Measurements from ENCODE around the gene RBM7.

RBM7 gene

GRCh38 chr11:114386545-114386944 is 13.9 kb upstream of the RBM7 start:
- H3K27me3 ChIP-seq (replicated peaks; ENCODE audit: insufficient read depth, low read length), result no peaks in the 10 kb centered on the region
- H3K79me2 ChIP-seq (ENCODE audit: low read length), result no peaks in the 10 kb centered on the region
- no peaks in the 10 kb centered on the region for H3K4me1 ChIP-seq (ENCODE audit: low read length)
- TF ChIP-seq EZH2phosphoT487 (IDR thresholded peaks at IDR 0.05; ENCODE audit: low read length) (no peak), EZH2 (optimal IDR thresholded peaks at IDR 0.05; ENCODE audit: low read depth, low read length) (no peak)
- TF ChIP-seq, protein P1, sequence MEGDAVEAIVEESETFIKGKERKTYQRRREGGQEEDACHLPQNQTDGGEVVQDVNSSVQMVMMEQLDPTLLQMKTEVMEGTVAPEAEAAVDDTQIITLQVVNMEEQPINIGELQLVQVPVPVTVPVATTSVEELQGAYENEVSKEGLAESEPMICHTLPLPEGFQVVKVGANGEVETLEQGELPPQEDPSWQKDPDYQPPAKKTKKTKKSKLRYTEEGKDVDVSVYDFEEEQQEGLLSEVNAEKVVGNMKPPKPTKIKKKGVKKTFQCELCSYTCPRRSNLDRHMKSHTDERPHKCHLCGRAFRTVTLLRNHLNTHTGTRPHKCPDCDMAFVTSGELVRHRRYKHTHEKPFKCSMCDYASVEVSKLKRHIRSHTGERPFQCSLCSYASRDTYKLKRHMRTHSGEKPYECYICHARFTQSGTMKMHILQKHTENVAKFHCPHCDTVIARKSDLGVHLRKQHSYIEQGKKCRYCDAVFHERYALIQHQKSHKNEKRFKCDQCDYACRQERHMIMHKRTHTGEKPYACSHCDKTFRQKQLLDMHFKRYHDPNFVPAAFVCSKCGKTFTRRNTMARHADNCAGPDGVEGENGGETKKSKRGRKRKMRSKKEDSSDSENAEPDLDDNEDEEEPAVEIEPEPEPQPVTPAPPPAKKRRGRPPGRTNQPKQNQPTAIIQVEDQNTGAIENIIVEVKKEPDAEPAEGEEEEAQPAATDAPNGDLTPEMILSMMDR (IDR thresholded peaks at IDR 0.05; ENCODE audit: low read length), result no peak
- no peak overlapping the region for H3K4me3 ChIP-seq (ENCODE audit: low read length)
- no peak overlapping the region for H2AFZ ChIP-seq (ENCODE audit: low read length)
- H3K9me3 ChIP-seq (replicated peaks; ENCODE audit: insufficient read depth, low read length), result no peaks in the 10 kb centered on the region
- no peak for DNase-seq
- H4K20me1 ChIP-seq (ENCODE audit: insufficient read depth, low read length), result no peaks in the 10 kb centered on the region
- no peaks in the 10 kb centered on the region for H3K36me3 ChIP-seq (replicated peaks; ENCODE audit: insufficient read depth, low read length)
- H3K27ac ChIP-seq (ENCODE audit: low read length), result no peak overlapping the region
- no peak overlapping the region for H3K9ac ChIP-seq (ENCODE audit: low read length)
- H3K9me2 ChIP-seq (replicated peaks; ENCODE audit: insufficient read depth, low read length), result no peaks in the 10 kb centered on the region
- H3F3A ChIP-seq (ENCODE audit: insufficient read depth, low read length), result no peaks in the 10 kb centered on the region
- no peak overlapping the region for H3K4me2 ChIP-seq (ENCODE audit: low read depth, low read length)

- Histone ChIP-seq H3K4me1 (ENCODE audit: low read length) (no peaks in the 10 kb centered on the region), H3K9ac (ENCODE audit: low read length) (no peak overlapping the region), H3K27me3 (replicated peaks; ENCODE audit: insufficient read depth, low read length) (no peaks in the 10 kb centered on the region), H3K9me3 (replicated peaks; ENCODE audit: insufficient read depth, low read length) (no peaks in the 10 kb centered on the region), H3K9me2 (replicated peaks; ENCODE audit: insufficient read depth, low read length) (no peaks in the 10 kb centered on the region), H3K4me3 (ENCODE audit: low read length) (no peak overlapping the region), H3K27ac (ENCODE audit: low read length) (no peak overlapping the region), H3K36me3 (replicated peaks; ENCODE audit: insufficient read depth, low read length) (no peaks in the 10 kb centered on the region), H3K79me2 (ENCODE audit: low read length) (no peaks in the 10 kb centered on the region), H3K4me2 (ENCODE audit: low read depth, low read length) (no peak overlapping the region), H3F3A (ENCODE audit: insufficient read depth, low read length) (peaks cover 5% of the 10 kb centered on the region; the same call in 1 of the 2 replicates), H4K20me1 (ENCODE audit: insufficient read depth, low read length) (no peaks in the 10 kb centered on the region), H2AFZ (ENCODE audit: low read length) (no peak overlapping the region)
- no peak for DNase-seq
- TF ChIP-seq EZH2phosphoT487 (IDR thresholded peaks at IDR 0.05; ENCODE audit: low read length), result no peak
- no peak for TF ChIP-seq EZH2 (optimal IDR thresholded peaks at IDR 0.05; ENCODE audit: low read depth, low read length)
- TF ChIP-seq, protein P1 (IDR thresholded peaks at IDR 0.05; ENCODE audit: low read length), result no peak
These were observed 7.5 kb upstream of the RBM7 start for GRCh38 chr11:114392735-114393667.

GRCh38 chr11:114395736-114396135 is 4.7 kb upstream of the RBM7 start:
- H3K9me3 ChIP-seq (replicated peaks; ENCODE audit: insufficient read depth, low read length), result no peaks in the 10 kb centered on the region
- no peak overlapping the region for H3K4me2 ChIP-seq (ENCODE audit: low read depth, low read length)
- no peak overlapping the region for H3K9ac ChIP-seq (ENCODE audit: low read length)
- H3K27ac ChIP-seq (ENCODE audit: low read length), result no peak overlapping the region
- no peaks in the 10 kb centered on the region for H3K27me3 ChIP-seq (replicated peaks; ENCODE audit: insufficient read depth, low read length)
- TF ChIP-seq, protein P1 (IDR thresholded peaks at IDR 0.05; ENCODE audit: low read length), result peak; percentile 45
- TF ChIP-seq EZH2 (optimal IDR thresholded peaks at IDR 0.05; ENCODE audit: low read depth, low read length), result no peak
- no peaks in the 10 kb centered on the region for H3K9me2 ChIP-seq (replicated peaks; ENCODE audit: insufficient read depth, low read length)
- peaks cover 6% of the 10 kb centered on the region; the same call in 1 of the 2 replicates for H3K4me1 ChIP-seq (ENCODE audit: low read length)
- H3K4me3 ChIP-seq (ENCODE audit: low read length), result no peak overlapping the region
- no peak overlapping the region for H2AFZ ChIP-seq (ENCODE audit: low read length)
- H3K79me2 ChIP-seq (ENCODE audit: low read length), result peaks cover 13% of the 10 kb centered on the region
- H4K20me1 ChIP-seq (ENCODE audit: insufficient read depth, low read length), result no peaks in the 10 kb centered on the region
- H3K36me3 ChIP-seq (replicated peaks; ENCODE audit: insufficient read depth, low read length), result no peaks in the 10 kb centered on the region
- peak; percentile 31 for DNase-seq
- H3F3A ChIP-seq (ENCODE audit: insufficient read depth, low read length), result peaks cover 6% of the 10 kb centered on the region

All from MM.1S (cell line).